ENCODE results near the gene EEIG1.

- TF ChIP-seq CTCF (conservative IDR thresholded peaks at IDR 0.05 in 1 of 2, IDR thresholded peaks at IDR 0.05 in 1 of 2; ENCODE audit: extremely low read depth in 1 of 2, insufficient read depth in 1 of 2, low read depth in 1 of 2, low read length in 2 of 2) (no peak), EZH2 (IDR thresholded peaks at IDR 0.05; ENCODE audit: borderline replicate concordance, low read length) (no peak)
These were observed 17.3 kb downstream of the EEIG1 start for GRCh38 chr9:127963359-127964064.
